ENCODE measurements around the gene MALAT1.

The MALAT1 gene

GRCh38 chr11:65502555-65503367 lies 3.9 kb downstream of the MALAT1 start:
- H2AFZ ChIP-seq (ENCODE audit: low read length): no peak overlapping the region
- peaks cover 84% of the 10 kb centered on the region for H3K79me2 ChIP-seq (ENCODE audit: low read length)
- H3K9me2 ChIP-seq (replicated peaks; ENCODE audit: insufficient read depth, low read length): no peaks in the 10 kb centered on the region
- H3K9ac ChIP-seq (ENCODE audit: low read length): peak overlapping the region; percentile 100
- H3K27me3 ChIP-seq (replicated peaks; ENCODE audit: insufficient read depth, low read length): no peaks in the 10 kb centered on the region
- H3K36me3 ChIP-seq (replicated peaks; ENCODE audit: insufficient read depth, low read length): peaks cover 44% of the 10 kb centered on the region
- peak overlapping the region; percentile 94 for H3K27ac ChIP-seq (ENCODE audit: low read length)
- peaks cover 36% of the 10 kb centered on the region for H3K4me1 ChIP-seq (ENCODE audit: low read length)
- TF ChIP-seq EZH2phosphoT487 (IDR thresholded peaks at IDR 0.05; ENCODE audit: low read length): no peak
- TF ChIP-seq CTCF (IDR thresholded peaks at IDR 0.05; ENCODE audit: low read length): no peak
- TF ChIP-seq EZH2 (optimal IDR thresholded peaks at IDR 0.05; ENCODE audit: low read depth, low read length): no peak
- H3K4me2 ChIP-seq (ENCODE audit: low read depth, low read length): peak overlapping the region; percentile 67
- H3K9me3 ChIP-seq (replicated peaks; ENCODE audit: insufficient read depth, low read length): no peaks in the 10 kb centered on the region
- peak overlapping the region; percentile 86 for H3K4me3 ChIP-seq (ENCODE audit: low read length)
- peak; percentile 55 for DNase-seq
- peaks cover 72% of the 10 kb centered on the region for H4K20me1 ChIP-seq (ENCODE audit: insufficient read depth, low read length)
- H3F3A ChIP-seq (ENCODE audit: insufficient read depth, low read length): peaks cover 100% of the 10 kb centered on the region

- TF ChIP-seq EZH2phosphoT487 (IDR thresholded peaks at IDR 0.05; ENCODE audit: low read length): no peak
- TF ChIP-seq EZH2 (optimal IDR thresholded peaks at IDR 0.05; ENCODE audit: low read depth, low read length): no peak
- TF ChIP-seq CTCF (IDR thresholded peaks at IDR 0.05; ENCODE audit: low read length): no peak
- H3K79me2 ChIP-seq (ENCODE audit: low read length): peaks cover 77% of the 10 kb centered on the region
- no peaks in the 10 kb centered on the region for H3K9me2 ChIP-seq (replicated peaks; ENCODE audit: insufficient read depth, low read length)
- peaks cover 44% of the 10 kb centered on the region for H3K36me3 ChIP-seq (replicated peaks; ENCODE audit: insufficient read depth, low read length)
- peaks cover 96% of the 10 kb centered on the region for H3F3A ChIP-seq (ENCODE audit: insufficient read depth, low read length)
- no peak for DNase-seq
- H3K27me3 ChIP-seq (replicated peaks; ENCODE audit: insufficient read depth, low read length): no peaks in the 10 kb centered on the region
- H2AFZ ChIP-seq (ENCODE audit: low read length): no peak overlapping the region
- H3K27ac ChIP-seq (ENCODE audit: low read length): peak overlapping the region; percentile 94; the same call in 1 of the 2 replicates
- peaks cover 33% of the 10 kb centered on the region for H3K4me1 ChIP-seq (ENCODE audit: low read length)
- H4K20me1 ChIP-seq (ENCODE audit: insufficient read depth, low read length): peaks cover 72% of the 10 kb centered on the region
- H3K9me3 ChIP-seq (replicated peaks; ENCODE audit: insufficient read depth, low read length): no peaks in the 10 kb centered on the region
- H3K4me3 ChIP-seq (ENCODE audit: low read length): peak overlapping the region; percentile 86
- peak overlapping the region; percentile 67 for H3K4me2 ChIP-seq (ENCODE audit: low read depth, low read length)
- peak overlapping the region; percentile 100 for H3K9ac ChIP-seq (ENCODE audit: low read length)
Observed at GRCh38 chr11:65503368-65503948, 4.6 kb downstream of the MALAT1 start.

GRCh38 chr11:65503949-65504673 lies 5.3 kb downstream of the MALAT1 start:
- Histone ChIP-seq H3K9ac (ENCODE audit: low read length) (peak overlapping the region; percentile 100), H3K36me3 (replicated peaks; ENCODE audit: insufficient read depth, low read length) (peaks cover 44% of the 10 kb centered on the region), H3K4me3 (ENCODE audit: low read length) (peak overlapping the region; percentile 86), H3K4me2 (ENCODE audit: low read depth, low read length) (peak overlapping the region; percentile 67), H3K9me3 (replicated peaks; ENCODE audit: insufficient read depth, low read length) (no peaks in the 10 kb centered on the region), H3K27me3 (replicated peaks; ENCODE audit: insufficient read depth, low read length) (no peaks in the 10 kb centered on the region), H3F3A (ENCODE audit: insufficient read depth, low read length) (peaks cover 96% of the 10 kb centered on the region), H3K79me2 (ENCODE audit: low read length) (peaks cover 78% of the 10 kb centered on the region), H2AFZ (ENCODE audit: low read length) (no peak overlapping the region), H3K27ac (ENCODE audit: low read length) (peak overlapping the region; percentile 94), H3K9me2 (replicated peaks; ENCODE audit: insufficient read depth, low read length) (no peaks in the 10 kb centered on the region), H3K4me1 (ENCODE audit: low read length) (peaks cover 32% of the 10 kb centered on the region), H4K20me1 (ENCODE audit: insufficient read depth, low read length) (peaks cover 72% of the 10 kb centered on the region)
- no peak for TF ChIP-seq EZH2phosphoT487 (IDR thresholded peaks at IDR 0.05; ENCODE audit: low read length)
- no peak for TF ChIP-seq EZH2 (optimal IDR thresholded peaks at IDR 0.05; ENCODE audit: low read depth, low read length)
- no peak for TF ChIP-seq CTCF (IDR thresholded peaks at IDR 0.05; ENCODE audit: low read length)
- peak; percentile 38 for DNase-seq

All from MM.1S (cell line).